ENCODE measurements around the gene RUNX3. TPM values are rescaled to one million over a fixed set of nuclear protein-coding genes. Genes with fewer than 3 reads are reported as not detected.

The RUNX3 gene
- total and polyA plus RNA-seq, 2 donors (not counting 3 experiments of a cell fraction or from before 2014, with no cell fraction given): not detected

- intact Hi-C loops (cut with micrococcal nuclease) (no loop called here), dilution Hi-C loops (cut with MboI; ENCODE audit: extremely low pct_ligation_motif_present, low sequenced_read_pairs) (no loop called here)
- H4K20me1 ChIP-seq (replicated peaks; ENCODE audit: control insufficient read depth, extremely low read depth, insufficient read depth, low read length): no peaks in the 10 kb centered on the region
- ChIA-PET POLR2A (no interaction called here), CTCF (no interaction called here)
- no peaks in the 10 kb centered on the region for H3K79me2 ChIP-seq (ENCODE audit: control insufficient read depth, insufficient read depth, low read length)
- H3K4me3 ChIP-seq (replicated peaks in 1 of 3; ENCODE audit: insufficient read depth in 1 of 3, low read depth in 1 of 3, low read length in 3 of 3): no peak overlapping the region
- no peaks in the 10 kb centered on the region for H3K9me3 ChIP-seq (replicated peaks; ENCODE audit: control insufficient read depth, insufficient read depth, low read length)
- DNase-seq (ENCODE audit: low read depth, low spot score) (no peak), FAIRE-seq (no peak)
- no peak overlapping the region for H2AFZ ChIP-seq (ENCODE audit: low read depth, low read length)
- H3K4me1 ChIP-seq (ENCODE audit: control insufficient read depth, extremely low read depth, insufficient read depth, low read length): no peaks in the 10 kb centered on the region
- H3K27ac ChIP-seq (ENCODE audit: insufficient read depth, low read depth, low read length): no peak overlapping the region
- no peak overlapping the region for H3K9ac ChIP-seq (replicated peaks; ENCODE audit: extremely low read depth, insufficient read depth, low read length)
- no peaks in the 10 kb centered on the region for H3K9me1 ChIP-seq (replicated peaks; ENCODE audit: control insufficient read depth, extremely low read depth, insufficient read depth, low read length)
- H3K36me3 ChIP-seq (ENCODE audit: control insufficient read depth in 2 of 2, extremely low read depth in 1 of 2, insufficient read depth in 2 of 2, low read length in 2 of 2): no peaks in the 10 kb centered on the region
- no TSS peak for BruUV-seq (replicated peaks)
- TF ChIP-seq FOS (IDR thresholded peaks at IDR 0.05; ENCODE audit: borderline replicate concordance, insufficient read depth, low read length) (no peak), JUN (IDR thresholded peaks at IDR 0.05; ENCODE audit: borderline replicate concordance, insufficient read depth, insufficient read length, low read depth) (no peak), EZH2 (IDR thresholded peaks at IDR 0.05; ENCODE audit: borderline replicate concordance, low read depth, low read length, severe bottlenecking) (no peak), MAX (IDR thresholded peaks at IDR 0.05; ENCODE audit: insufficient read depth, insufficient read length) (no peak)
- no peaks in the 10 kb centered on the region for H3K27me3 ChIP-seq (ENCODE audit: control insufficient read depth in 2 of 2, insufficient read depth in 2 of 2, low read length in 2 of 2)
- no peak overlapping the region for H3K4me2 ChIP-seq (ENCODE audit: insufficient read depth, low read length)
These were observed 23.9 kb downstream of the RUNX3 start for GRCh38 chr1:24905979-24906720.

GRCh38 chr1:24905355-24905978 is 24.6 kb downstream of the RUNX3 start:
- intact Hi-C loops (cut with micrococcal nuclease) (no loop called here), dilution Hi-C loops (cut with MboI; ENCODE audit: extremely low pct_ligation_motif_present, low sequenced_read_pairs) (no loop called here)
- DNase-seq (ENCODE audit: low read depth, low spot score) (no peak), FAIRE-seq (no peak)
- Histone ChIP-seq H3K4me1 (ENCODE audit: control insufficient read depth, extremely low read depth, insufficient read depth, low read length) (no peaks in the 10 kb centered on the region), H2AFZ (ENCODE audit: low read depth, low read length) (no peak overlapping the region), H3K9me3 (replicated peaks; ENCODE audit: control insufficient read depth, insufficient read depth, low read length) (no peaks in the 10 kb centered on the region), H3K9ac (replicated peaks; ENCODE audit: extremely low read depth, insufficient read depth, low read length) (no peak overlapping the region), H3K79me2 (ENCODE audit: control insufficient read depth, insufficient read depth, low read length) (no peaks in the 10 kb centered on the region), H3K36me3 (ENCODE audit: control insufficient read depth in 2 of 2, extremely low read depth in 1 of 2, insufficient read depth in 2 of 2, low read length in 2 of 2) (no peaks in the 10 kb centered on the region), H3K9me1 (replicated peaks; ENCODE audit: control insufficient read depth, extremely low read depth, insufficient read depth, low read length) (no peaks in the 10 kb centered on the region), H3K27me3 (ENCODE audit: control insufficient read depth in 2 of 2, insufficient read depth in 2 of 2, low read length in 2 of 2) (no peaks in the 10 kb centered on the region), H3K4me2 (ENCODE audit: insufficient read depth, low read length) (no peak overlapping the region), H3K4me3 (replicated peaks in 1 of 3; ENCODE audit: insufficient read depth in 1 of 3, low read depth in 1 of 3, low read length in 3 of 3) (no peak overlapping the region), H3K27ac (ENCODE audit: insufficient read depth, low read depth, low read length) (no peak overlapping the region), H4K20me1 (replicated peaks; ENCODE audit: control insufficient read depth, extremely low read depth, insufficient read depth, low read length) (no peaks in the 10 kb centered on the region)
- CTCF ChIA-PET: no interaction called here
- TF ChIP-seq GATA2 (IDR thresholded peaks at IDR 0.05; ENCODE audit: insufficient read depth, insufficient read length, low read depth, low read length): no peak
- no peak for TF ChIP-seq EZH2 (IDR thresholded peaks at IDR 0.05; ENCODE audit: borderline replicate concordance, low read depth, low read length, severe bottlenecking)
- no peak for TF ChIP-seq JUN (IDR thresholded peaks at IDR 0.05; ENCODE audit: borderline replicate concordance, insufficient read depth, insufficient read length, low read depth)
- TF ChIP-seq MYC (IDR thresholded peaks at IDR 0.05; ENCODE audit: low read depth, low read length): no peak
- no peak for TF ChIP-seq MAX (IDR thresholded peaks at IDR 0.05; ENCODE audit: insufficient read depth, insufficient read length)
- no peak for TF ChIP-seq POLR2A (IDR thresholded peaks at IDR 0.05; ENCODE audit: low read depth, low read length)
- TF ChIP-seq POLR2AphosphoS5 (IDR thresholded peaks at IDR 0.05; ENCODE audit: insufficient read depth, low read depth, low read length): no peak
- TF ChIP-seq CTCF (IDR thresholded peaks at IDR 0.05; ENCODE audit: extremely low read depth in 1 of 2, insufficient read depth in 1 of 2, low read depth in 1 of 2, low read length in 2 of 2): no peak
- no peak for TF ChIP-seq FOS (IDR thresholded peaks at IDR 0.05; ENCODE audit: borderline replicate concordance, insufficient read depth, low read length)
- POLR2A ChIA-PET: no interaction called here
- no TSS peak for BruUV-seq (replicated peaks)
